ENCODE data around the gene TTC7B.

DNA sequence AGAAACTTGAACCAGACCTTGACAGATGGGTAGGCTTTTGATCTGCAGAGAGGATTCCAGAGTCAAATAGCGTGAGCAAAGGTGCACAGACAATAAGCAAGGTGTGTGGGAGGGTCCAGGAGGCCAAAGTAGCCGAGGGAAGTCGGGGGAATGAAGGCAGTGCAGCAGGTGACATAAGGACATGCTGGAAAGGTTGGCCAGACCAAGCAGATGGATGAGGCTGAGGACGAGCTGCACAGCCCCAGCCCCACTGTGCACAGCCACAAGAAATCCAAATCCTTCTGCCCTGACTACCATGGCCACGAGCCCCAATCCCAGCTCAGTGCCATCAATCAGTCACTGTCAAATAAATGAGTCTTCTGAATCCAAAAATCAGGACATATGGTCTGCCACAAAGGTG, 5.4 kb downstream of the TTC7B start:
- TF ChIP-seq, protein P1, sequence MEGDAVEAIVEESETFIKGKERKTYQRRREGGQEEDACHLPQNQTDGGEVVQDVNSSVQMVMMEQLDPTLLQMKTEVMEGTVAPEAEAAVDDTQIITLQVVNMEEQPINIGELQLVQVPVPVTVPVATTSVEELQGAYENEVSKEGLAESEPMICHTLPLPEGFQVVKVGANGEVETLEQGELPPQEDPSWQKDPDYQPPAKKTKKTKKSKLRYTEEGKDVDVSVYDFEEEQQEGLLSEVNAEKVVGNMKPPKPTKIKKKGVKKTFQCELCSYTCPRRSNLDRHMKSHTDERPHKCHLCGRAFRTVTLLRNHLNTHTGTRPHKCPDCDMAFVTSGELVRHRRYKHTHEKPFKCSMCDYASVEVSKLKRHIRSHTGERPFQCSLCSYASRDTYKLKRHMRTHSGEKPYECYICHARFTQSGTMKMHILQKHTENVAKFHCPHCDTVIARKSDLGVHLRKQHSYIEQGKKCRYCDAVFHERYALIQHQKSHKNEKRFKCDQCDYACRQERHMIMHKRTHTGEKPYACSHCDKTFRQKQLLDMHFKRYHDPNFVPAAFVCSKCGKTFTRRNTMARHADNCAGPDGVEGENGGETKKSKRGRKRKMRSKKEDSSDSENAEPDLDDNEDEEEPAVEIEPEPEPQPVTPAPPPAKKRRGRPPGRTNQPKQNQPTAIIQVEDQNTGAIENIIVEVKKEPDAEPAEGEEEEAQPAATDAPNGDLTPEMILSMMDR (IDR thresholded peaks at IDR 0.05; ENCODE audit: low read depth, low read length): no peak
- no peak for TF ChIP-seq POLR2A (IDR thresholded peaks at IDR 0.05; ENCODE audit: extremely low read depth, insufficient read length)

Data from NB4 (cell line).